Stimulated activated CD4-positive, alpha-beta T cell treated with anti-CD3 and anti-CD28 coated beads, Interleukin-12 subunit alpha, Interleukin-12 subunit beta, amount 100 ng/mL, for 24 hours (primary cell): Measurements from ENCODE around the gene SRC.

Experiments used
- DNase-seq, 2 experiments: peaks; one replicate each; pipeline ENCODE4 v3.0.0-alpha.2; 2020; ENCODE audit warnings: low read depth in 2 of 2

Gene SRC

DNA sequence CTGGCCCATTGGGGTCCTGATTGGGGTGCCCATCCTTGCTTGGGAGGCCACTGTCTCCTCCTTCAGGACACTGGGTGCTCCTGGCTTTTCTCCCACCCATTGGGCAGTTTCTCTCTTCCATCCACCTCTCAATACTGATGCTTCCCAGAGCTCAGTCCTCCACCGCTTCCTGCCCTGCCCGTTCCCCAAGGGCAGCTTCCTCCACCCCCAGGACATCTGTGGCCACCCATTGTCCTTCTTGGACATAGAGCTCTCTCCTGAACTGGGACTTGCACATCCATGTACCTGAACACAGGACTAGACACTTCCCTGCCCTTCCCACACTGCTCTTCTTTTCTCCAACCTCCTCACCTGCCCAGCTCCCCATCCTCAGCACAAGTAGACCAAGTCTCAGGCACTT is 105.7 kb downstream of the SRC start:
- no peak for DNase-seq

DNA sequence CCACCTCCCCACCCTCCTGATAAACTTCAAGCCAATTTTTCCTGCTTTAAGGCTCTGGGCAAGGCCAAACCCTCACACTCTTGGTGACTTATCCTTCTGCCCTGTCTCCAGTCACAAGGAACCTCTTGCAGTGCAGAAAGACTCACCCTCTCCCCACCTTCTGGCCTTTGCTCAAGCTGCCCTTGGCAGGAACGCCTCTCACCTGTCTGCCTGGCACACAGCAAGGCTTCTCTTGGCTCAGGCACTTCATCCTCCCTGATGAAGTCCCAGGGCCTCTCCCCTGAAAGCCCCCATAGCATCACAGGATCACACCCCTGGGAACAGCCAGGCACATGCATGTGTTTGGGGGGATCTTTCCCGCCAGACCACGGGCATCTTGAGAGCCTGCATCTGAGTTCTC is 106.3 kb downstream of the SRC start:
- no peak for DNase-seq

DNA sequence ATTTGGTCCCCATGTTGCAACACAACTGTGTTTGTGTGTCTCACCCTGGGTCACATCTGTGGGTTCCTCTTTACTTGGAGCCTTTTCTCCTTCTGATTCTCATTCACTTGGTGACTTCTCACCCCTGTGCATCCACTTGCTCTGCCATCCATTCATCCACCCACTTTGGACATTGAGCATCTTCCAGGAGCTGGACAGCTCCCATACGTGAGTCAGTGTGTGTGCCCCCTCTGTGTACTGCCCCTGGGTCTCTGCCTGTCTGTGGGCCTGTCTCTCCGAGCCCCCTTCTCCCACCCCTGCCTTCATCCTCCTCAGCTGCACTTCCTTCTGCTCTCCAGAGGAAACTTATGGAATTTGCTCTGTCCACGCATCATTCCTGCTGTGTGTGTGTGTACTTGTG is 107.3 kb downstream of the SRC start:
- DNase-seq: no peak

DNA sequence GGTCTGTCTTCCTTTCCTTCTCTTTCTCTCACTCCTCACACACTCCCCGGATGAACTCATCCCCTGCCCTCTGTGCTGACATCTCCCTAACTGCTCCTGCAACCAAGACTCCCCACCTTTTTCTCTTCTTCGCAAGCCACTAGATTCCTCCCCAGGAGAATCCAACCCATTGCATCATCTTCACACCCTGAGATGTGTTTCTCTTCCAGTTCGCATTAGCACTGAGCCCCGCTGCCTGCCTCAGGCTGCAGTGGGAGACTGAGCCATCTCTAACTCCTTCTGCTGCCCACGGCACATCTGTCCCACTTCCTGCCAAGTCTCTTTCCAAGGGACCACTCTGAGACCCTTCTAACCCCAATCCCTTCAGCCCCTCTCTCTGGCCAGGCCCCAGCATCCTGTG is 107.9 kb downstream of the SRC start:
- no peak for DNase-seq

DNA sequence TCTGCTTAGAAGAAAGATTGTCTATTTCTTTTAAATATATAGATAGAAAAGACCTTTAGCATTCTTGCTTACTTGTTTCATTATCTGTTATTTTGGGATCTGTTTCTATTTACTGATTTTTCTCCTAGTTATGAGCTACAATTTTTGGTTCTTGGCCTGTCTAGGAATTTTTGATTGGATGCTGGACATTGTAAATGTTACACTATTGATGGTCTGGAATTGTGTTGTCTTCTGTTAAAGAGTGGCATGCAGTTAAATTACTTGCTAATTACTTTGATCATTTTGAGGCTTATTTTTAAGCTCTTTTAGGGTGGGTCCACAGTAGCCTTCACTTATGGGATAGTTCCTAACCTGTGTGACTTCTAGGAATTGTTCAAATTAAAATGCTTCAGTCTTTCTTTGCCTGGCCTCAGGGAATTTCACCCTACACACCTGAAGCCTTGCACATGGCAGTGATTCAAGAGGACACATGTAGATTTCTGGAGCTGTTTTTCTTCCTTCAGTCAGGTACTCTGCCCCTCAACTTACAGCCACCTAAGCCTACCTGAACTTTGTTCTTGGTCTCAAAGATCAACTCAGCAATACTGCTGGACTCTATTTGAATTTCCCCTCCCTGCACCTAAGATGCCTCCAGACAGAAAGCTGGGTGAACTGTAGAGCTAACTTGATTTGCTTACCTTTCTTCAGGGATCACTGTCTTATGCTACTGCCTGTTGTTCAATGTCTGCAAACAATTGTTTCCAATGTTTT is 108.9 kb downstream of the SRC start:
- DNase-seq: no peak
